HG03060 (cell line): ENCODE measurements around the gene SLC39A11.
A peak's percentile ranks its signal among the peaks of the same experiment; 100 is the strongest.
"Not testable (repeated sequence)": the region's sequence is repeated elsewhere in the genome, so short reads cannot be mapped to it uniquely, and the experiment has no call there.

ENCODE experiments used
- ATAC-seq: cut with Tn5 transposase; IDR thresholded peaks from one replicate; pipeline ENCODE4 v1.9.1; 2021; ENCODE audit warnings: low read depth, moderate number of reproducible peaks; ENCODE audit not compliant: unreplicated experiment

SLC39A11 gene

GRCh38 chr17:73015722-73016276 lies 76.7 kb downstream of the SLC39A11 start:
- no peak for ATAC-seq

GRCh38 chr17:73013816-73014663 lies 78.4 kb downstream of the SLC39A11 start:
- no peak for ATAC-seq

GRCh38 chr17:73013301-73013700 lies 79.2 kb downstream of the SLC39A11 start:
- no peak for ATAC-seq

GRCh38 chr17:73011016-73011486 lies 81.4 kb downstream of the SLC39A11 start:
- ATAC-seq: no peak

- ATAC-seq: no peak
Measured at GRCh38 chr17:73010414-73010813, 82.1 kb downstream of the SLC39A11 start.

GRCh38 chr17:73007407-73007806 lies 85.1 kb downstream of the SLC39A11 start:
- ATAC-seq: no peak

- no peak for ATAC-seq
Measured at GRCh38 chr17:73005360-73005759, 87.1 kb downstream of the SLC39A11 start.

- ATAC-seq: no peak
Measured at GRCh38 chr17:73003487-73003886, 89.0 kb downstream of the SLC39A11 start.

GRCh38 chr17:73000832-73001231 lies 91.7 kb downstream of the SLC39A11 start:
- no peak for ATAC-seq

- ATAC-seq: not testable (repeated sequence)
Measured at GRCh38 chr17:72999474-72999873, 93.0 kb downstream of the SLC39A11 start.

- ATAC-seq: no peak
Measured at GRCh38 chr17:72998343-72998742, 94.1 kb downstream of the SLC39A11 start.

- ATAC-seq: no peak
Measured at GRCh38 chr17:72997559-72997958, 94.9 kb downstream of the SLC39A11 start.

- ATAC-seq: no peak
Measured at GRCh38 chr17:72996791-72997190, 95.7 kb downstream of the SLC39A11 start.

- ATAC-seq: no peak
Measured at GRCh38 chr17:72995008-72995656, 97.4 kb downstream of the SLC39A11 start.

GRCh38 chr17:72992783-72993467 lies 99.6 kb downstream of the SLC39A11 start:
- ATAC-seq: not testable (repeated sequence)

GRCh38 chr17:72991651-72992050 lies 100.8 kb downstream of the SLC39A11 start:
- no peak for ATAC-seq

- ATAC-seq: no peak
Measured at GRCh38 chr17:72989074-72989610, 103.3 kb downstream of the SLC39A11 start.

- ATAC-seq: no peak
Measured at GRCh38 chr17:72988451-72988850, 104.0 kb downstream of the SLC39A11 start.

- ATAC-seq: no peak
Measured at GRCh38 chr17:72987166-72987565, 105.3 kb downstream of the SLC39A11 start.

GRCh38 chr17:72985882-72986720 lies 106.4 kb downstream of the SLC39A11 start:
- peak; percentile 57 for ATAC-seq
